HL-60/S4 (cell line): ENCODE measurements around the gene DRD4.
"Not testable (repeated sequence)": the region's sequence is repeated elsewhere in the genome, so short reads cannot be mapped to it uniquely, and the experiment has no call there.

ENCODE experiments used
- in situ Hi-C: fragments of 300-500 bp; cut with MboI; formaldehyde crosslinking; loops from 2 replicates; pipeline ENCODE4 v1.14.3; 2022; ENCODE audit warnings: low sequenced_read_pairs

Gene DRD4

DNA sequence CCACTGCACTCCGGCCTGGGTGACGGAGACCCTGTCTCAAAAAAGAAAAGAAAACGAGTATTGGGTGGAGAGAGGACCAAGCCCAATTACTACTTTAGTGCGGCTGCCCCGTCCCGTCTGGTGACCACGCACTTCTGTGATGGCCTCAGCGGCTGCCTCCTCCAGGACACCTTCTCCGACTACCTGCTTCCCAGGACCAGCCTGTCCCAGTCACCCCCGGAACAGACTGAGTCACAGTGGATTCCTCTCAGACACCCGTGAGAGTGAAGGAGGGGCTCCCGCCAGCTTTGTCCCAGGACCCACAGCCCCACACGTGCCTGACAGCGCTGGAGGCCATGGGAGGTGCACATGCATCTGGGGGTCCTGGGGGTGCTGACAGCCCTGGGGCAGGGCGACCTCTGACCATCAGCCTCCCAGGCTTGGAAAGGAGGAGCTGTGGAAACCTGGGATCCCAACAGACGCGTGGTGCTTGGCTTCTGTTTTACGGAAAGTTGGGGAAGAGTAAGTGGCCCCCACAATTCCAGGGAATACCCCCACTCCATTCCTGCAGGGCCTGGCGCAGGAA, 4.8 kb downstream of the DRD4 start:
- in situ Hi-C loops: no loop called here

DNA sequence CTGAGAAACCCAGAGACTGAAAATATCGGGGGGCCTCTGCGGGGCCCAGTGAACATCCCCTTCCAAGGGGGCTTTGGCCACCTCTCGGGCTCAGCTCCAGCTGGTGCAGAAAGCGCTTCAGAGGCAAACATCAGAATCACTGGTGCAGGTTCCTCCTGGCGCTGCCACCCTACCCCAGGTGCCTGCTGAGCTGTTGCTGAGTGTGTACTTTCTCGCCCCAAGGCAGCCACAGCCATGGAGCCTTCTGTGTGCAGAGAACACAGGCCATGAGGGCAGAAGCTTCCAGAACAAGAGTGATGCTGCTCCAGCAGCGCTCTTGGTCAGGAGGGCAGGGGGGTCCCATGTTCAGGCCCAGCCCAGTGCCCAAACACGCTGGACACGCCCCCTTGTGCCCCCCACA, 6.3 kb downstream of the DRD4 start:
- in situ Hi-C loops: no loop called here

DNA sequence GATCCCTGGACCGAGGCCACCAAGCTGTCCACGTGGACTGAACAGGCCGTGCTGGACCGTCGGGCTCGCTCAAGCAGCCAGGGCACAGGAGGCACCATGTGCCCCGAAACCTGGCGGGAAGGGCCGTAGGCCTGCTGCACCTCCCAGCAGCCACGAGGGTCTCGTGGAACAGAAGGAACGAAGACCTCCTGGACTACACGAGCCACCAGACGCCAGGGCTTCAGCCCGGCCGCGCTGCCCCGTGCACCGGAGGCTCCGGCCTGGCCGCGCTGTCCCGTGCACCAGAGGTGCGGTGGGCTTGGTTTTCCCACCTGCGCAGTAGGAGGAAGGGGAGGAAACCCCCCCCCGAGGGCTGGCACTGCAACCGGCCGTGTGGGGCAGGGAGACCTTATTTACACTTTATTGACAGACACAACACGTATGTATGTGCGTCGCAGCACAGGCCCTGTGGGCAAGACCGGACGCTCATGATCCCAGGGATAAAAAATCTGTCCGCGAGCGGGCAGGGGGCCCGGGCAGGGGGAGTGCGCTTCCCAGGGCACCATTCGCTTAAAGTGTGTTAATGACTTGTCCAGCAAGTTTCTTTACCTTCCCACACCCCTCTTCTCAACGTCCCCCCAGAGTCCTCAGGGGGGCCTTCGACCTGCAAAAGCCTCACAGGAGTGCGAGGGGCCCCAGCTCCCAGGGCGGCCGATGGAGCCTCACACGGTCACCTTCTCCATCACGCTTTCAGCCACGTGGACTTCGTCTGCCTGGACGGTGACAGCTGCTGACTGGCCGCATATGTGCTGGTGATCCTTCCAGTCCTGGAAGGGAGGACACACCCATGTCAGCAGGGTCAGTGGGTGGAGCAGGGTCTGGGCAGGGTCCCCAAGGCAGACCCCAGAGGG, 7.0 kb downstream of the DRD4 start:
- in situ Hi-C loops: no loop called here

DNA sequence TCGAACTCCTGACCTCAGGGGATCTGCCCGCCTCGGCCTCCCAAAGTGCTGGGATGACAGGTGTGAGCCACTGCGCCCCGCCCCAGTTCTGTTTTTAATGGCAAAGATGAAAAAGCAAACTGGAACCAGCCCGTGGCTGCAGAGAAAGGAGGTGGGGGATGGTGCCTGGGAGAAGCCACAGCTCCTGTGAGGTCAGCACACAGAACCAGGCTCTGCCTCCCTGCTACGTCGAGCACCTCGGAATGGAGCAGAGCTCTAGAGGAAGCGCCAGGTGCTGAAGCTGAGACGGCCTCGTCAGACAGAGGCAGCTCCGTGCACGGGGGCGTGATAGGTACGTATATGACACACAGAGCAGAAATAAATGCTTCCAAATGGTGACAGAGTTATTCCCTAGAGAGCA, 8.5 kb downstream of the DRD4 start:
- in situ Hi-C loops: no loop called here

DNA sequence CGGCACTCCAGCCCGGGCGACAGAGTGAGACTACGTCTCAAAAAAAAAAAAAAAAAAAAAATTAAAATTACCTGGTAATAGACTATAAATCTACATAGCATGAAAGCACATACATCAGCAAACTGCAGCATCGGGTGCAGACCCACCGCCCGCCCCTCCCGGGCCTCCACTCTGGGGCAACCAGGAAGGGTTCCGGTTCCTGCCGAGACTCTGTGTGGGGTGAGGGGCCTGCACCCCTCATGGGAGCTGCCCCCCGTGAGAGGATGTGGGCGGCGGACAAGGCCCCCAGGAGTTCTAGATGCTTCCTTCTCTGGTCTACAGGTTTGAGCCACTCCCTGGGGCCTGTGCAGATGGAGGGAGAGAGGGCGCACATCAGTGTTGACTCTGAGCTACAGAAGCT, 9.1 kb downstream of the DRD4 start:
- in situ Hi-C loops: no loop called here

DNA sequence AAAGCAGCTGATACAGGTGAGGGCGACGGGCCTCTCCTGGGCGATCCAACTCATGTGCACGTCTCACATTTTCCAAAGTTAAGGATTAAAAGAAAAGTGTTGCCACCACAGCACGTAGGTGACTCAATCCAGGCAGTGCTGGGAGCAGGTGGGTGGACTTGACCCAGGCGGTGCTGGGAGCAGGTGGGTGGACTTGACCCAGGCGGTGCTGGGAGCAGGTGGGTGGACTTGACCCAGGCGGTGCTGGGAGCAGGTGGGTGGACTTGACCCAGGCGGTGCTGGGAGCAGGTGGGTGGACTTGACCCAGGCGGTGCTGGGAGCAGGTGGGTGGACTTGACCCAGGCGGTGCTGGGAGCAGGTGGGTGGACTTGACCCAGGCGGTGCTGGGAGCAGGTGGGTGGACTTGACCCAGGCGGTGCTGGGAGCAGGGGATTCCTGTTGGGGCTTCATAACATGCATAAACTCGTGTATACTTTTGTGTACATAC, 10.6 kb downstream of the DRD4 start:
- in situ Hi-C loops: not testable (repeated sequence)

DNA sequence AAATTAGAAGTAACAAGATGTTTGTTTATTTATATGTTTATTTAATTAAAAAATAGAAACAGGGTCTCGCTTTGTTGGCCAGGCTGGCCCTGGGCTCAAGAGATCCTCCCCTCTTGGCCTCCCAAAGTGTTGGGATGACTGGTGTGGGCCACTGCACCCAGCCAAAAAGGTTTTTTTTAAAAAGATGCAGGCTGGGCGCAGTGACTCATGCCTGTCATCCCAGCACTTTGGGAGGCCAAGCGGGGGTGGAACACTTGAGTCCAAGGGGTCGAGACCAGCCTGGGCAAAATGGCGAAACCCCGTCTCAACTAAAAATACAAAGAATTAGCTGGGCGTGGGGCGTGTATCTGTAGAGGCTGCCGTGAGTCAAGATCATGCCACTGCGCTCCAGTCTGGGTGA, 13.4 kb downstream of the DRD4 start:
- in situ Hi-C loops: no loop called here

DNA sequence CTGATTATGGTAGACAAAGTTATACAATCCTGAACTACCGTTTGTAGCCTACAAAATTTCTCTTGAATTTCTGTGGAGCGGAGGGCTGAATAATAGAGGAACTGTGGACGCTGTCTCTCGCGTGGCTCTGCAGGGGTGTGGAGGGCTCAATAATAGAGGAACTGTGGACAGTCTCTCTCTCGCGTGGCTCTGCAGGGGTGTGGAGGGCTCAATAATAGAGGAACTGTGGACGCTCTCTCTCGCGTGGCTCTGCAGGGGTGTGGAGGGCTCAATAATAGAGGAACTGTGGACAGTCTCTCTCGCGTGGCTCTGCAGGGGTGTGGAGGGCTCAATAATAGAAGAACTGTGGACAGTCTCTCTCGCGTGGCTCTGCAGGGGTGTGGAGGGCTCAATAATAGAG, 16.1 kb downstream of the DRD4 start:
- in situ Hi-C loops: not testable (repeated sequence)

DNA sequence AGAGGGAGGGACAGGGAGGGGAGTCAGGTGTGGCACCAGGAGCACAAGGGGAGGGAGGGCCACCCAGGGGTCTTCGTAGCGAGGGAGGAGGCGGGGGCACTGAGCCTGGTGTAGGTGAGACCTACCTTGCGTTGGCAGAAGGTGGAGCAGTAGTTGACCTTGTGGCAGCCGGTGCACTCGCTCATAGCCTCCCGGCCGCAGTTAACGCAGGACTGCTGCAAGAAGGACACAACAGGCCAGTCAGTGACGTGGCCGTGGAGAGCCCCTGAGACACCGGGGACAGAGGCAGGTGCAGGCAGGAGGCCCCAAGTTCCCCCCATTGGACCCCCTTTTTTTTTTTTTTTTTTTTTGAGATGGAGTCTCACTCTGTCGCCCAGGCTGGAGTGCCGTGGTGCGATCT, 16.8 kb downstream of the DRD4 start:
- in situ Hi-C loops: no loop called here

DNA sequence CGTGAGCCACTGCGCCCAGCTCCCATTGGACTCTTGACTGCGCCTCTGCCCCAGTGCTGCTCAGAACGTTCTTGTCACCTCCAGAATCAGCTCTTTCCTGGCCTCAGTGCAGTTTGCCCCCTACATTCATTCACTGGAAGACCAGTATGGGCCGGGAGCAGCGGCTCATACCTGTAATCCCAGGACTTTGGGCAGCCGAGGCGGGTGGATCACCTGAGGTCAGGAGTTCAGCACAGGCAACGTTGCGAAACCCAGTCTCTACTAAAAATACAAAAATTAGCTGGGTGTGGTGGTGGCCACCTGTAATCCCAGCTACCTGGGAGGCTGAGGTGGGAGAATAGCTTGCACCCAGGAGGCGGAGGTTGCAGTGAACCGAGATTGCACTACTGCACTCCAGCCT, 17.4 kb downstream of the DRD4 start:
- in situ Hi-C loops: not testable (repeated sequence)

DNA sequence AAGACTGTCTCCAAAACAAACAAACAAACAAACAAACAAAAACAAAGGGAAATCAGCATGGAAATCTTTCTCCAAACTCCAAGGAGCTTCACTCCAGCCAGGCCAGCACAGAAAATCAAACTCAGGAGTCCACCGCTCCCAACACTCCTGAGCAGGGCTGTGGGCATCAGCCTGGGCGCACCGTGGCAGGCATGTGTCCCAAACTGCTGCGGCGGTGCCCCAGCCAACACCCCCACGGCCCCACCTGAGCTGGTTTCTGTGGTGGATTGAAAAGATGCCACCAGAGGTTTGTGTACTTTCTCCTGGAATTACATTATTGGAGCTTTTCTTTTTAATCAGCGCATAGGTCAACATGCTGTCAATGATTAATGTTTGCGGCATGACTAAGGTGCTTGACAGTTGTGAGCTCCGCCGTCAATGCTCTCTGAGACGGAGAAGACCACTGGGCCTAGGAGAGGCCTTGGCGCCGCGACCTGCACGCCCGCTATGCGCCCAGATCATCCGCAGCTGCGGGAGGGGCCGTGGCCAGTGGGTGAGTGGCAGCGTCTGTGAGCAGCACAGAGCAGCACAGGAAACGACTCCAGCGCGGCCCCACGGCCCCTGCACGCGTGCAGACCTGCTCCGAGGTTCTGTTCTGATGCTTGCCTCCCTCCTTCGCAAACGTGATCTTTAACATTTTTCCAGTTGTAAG, 18.1 kb downstream of the DRD4 start:
- in situ Hi-C loops: no loop called here

DNA sequence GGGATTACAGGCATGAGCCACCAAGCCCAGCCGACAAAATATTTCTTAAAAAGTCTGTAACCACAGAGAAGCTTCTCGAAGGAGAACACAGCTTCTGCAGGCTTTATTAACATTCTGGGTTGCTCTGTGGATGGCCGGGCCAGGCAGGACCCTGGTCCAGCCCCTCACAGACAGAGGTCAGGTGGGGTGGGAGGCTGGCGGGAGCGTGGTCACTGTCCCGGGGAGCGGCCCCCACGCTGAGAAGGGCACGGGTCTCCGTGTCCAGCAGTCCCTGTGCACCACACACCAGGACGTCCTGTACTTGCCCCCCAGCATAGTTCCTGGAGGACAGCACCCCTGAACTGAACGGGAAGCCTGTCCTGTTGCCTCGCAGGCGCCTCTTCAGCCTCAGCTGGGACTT, 19.4 kb downstream of the DRD4 start:
- in situ Hi-C loops: no loop called here

DNA sequence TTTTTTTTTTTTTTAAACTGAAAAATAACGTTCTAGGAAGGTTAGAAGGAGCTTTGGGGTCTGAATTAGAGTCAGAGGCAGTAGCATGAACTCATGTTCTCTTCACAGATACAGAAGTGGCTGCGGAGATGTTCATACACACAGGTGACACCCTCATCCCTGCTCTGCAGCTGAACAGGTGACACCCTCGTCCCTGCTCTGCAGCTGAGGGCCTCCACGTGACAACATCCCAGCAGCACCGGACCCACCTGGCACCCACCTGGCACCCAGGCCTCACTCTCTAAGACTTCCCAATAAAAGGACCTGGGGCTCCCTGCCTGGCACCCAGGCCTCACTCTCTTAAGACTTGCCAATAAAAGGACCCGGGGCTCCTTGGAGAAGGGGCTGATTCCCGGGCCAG, 19.8 kb downstream of the DRD4 start:
- in situ Hi-C loops: no loop called here

DNA sequence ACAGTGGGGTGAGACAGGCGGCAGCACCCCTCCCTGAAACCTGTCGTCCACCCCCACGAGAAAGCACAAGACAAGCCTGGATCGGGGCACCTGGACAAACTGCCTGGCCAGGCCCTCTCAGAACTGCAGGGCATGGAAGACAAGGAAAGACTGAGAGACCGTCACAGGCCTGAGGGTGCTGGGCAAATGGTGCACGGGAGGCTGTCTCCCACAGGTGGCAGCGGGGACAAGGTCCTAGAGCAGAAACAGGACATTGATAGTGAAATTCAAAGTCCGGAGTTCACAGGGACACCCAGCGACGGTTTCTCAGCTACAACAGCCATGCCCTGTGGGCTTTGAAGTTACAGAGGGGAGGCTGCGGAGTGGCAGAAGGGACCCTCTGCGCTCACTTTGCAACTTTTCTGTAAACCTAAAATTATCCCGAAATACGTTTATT, 20.6 kb downstream of the DRD4 start:
- in situ Hi-C loops: no loop called here

DNA sequence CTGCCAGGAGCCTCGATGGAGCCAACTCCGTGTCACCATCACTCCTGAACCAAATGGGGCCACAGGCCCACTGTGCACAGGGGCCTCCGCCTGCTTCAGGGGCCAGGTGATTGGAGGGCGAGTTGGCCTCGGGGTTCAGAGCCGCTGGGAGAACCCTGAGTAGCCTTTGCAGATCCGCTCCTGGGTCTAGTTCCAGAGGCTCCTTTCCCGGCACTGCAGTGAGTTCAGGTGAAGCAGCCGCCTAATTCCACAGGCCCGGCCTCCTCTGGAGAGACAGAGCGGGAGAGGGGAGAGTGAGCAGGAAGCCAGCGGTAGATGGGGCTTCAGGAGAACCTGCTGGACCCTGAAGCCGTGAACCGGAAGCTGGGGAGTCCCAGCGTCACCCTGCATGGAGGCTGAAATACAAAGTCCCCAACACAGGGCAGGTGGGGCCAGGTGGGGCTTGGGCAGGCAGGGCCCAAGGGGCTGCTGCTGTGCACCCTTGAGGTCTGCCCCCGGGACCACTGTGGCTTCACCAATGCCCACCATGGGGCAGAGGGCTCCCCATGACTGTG, 22.5 kb downstream of the DRD4 start:
- in situ Hi-C loops: no loop called here

DNA sequence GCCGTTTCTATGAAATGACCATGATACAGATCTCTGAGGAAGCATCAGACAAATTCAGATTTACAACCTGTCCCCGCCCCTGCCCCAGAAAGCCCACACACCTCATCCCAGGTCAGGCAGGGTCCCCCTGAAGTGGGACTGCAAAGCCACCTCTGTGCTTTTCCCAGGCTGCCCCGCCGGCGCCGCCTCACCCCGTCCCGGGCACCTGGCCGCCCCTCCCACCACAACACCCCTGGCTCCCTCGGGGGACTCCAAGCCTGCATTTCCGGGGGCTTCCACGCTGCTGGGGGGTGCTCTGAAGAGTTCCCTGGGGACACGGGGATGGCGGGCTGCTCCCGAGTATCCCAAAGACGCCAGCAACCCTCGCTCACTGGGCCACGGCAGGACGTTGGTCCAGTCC, 23.2 kb downstream of the DRD4 start:
- in situ Hi-C loops: no loop called here

DNA sequence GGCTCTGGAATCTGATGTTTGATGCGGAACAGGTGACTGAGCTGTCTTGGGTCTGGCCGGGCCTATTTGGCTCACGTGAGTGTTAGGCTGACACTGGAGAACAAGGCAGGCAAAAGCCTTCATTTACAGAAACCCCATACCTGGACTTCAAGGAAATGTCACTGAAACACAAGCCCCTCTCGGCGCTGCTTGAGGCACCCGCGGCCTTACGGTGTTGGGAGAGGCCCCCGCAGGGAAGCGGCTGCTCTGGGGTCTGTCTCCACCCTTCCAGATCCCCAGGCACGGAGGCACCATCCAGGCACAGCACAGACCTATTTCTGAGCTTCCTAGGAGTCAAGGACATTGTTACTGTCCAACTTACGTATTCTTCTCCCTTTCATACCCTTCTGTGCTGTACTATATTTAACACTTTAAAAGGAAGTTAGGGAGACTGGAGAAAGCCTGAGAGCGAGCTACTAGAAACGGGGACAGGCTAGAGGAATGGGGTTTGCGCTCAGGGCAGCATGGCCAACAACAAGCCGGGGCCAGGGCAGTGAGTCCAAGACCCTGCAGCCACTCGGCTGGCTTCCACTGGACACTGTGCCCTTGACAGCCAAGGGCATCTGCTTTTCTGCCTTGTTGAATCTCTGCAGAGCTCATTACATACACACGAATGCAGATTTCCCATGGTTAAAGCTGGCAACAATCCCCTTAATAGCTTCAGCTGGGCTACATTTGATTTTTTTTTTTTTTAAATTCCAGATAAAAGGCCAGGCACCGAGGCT, 23.8 kb downstream of the DRD4 start:
- in situ Hi-C loops: no loop called here

DNA sequence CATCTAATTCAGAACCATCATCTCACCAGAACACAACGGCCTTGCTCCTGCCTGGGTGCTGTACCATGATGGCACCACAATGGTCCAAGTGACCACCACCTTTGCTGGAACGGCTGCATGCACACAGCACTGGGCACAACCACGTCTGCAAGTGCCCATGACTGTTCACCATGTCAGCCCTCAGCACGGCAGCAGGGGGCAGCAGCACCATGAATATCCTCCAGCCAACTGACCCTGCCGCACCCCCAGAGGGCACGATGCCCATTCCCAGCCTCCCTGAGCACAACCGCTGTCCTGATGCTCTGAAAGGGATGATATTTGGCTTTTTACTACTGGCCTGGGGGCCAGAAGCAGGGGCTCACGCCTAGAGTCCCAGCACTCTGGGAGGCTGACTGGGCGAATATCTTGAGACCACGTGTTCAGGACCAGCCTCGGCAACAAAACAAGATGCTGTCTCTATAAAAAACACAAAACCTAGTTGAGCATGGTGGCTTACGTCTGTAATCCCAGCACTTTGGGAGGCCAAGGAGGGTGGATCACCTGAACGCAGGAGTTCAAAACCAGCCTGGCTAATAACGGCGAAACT, 25.7 kb downstream of the DRD4 start:
- in situ Hi-C loops: no loop called here

DNA sequence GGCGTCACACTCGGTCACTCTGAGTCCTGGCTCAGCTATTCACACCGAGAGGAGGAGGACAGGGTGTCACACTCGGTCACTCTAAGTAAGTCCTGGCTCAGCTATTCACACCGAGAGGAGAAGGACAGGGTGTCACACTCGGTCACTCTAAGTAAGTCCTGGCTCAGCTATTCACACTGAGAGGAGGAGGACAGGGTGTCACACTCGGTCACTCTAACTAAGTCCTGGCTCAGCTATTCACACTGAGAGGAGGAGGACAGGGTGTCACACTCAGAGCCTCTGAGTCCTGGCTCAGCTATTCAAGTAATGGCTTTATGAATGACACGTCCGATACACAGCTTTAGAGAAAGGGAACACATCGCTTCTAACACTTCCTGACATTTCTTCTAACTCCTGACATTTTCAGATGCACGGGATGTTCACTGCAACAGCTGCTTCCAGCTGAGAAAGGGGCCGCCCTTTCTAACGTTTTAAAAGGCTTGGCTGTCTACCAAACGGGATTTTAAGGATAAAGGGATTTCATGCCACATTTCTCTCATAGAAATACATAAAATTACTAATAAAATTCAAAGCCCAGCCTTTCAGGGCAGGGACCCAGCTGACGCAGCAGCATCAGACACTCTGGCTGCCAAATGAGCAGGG, 28.1 kb downstream of the DRD4 start:
- in situ Hi-C loops: no loop called here

DNA sequence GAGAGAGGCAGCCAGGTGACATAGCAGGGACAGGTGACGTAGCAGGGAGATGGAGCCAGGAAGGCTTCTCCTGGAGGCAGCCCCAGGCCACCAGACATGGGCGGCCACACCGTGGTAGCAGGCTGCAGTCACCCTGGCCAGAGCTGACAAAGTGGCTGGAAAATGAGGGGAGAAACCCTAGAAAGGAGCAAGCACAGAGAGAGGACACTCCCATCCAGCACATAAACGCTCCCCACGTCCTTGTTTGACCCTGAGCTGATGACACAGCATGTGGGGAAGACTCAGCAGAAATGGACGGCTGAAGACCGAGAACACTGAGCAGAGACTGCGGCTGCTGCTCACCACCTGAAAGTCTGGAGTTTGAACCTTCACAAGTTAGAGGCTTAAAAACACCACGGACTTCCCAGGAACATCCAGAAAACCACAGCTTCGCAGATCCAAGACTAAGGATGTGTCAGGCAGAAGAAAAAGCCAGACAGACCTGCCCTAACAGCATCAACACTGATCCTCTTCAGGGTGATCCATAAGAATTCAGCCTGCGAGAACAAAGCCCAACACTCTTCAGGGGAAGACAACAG, 28.7 kb downstream of the DRD4 start:
- in situ Hi-C loops: no loop called here
